ENCODE data around the gene FLVCR2. TPM values are rescaled to one million over a fixed set of nuclear protein-coding genes. Genes with fewer than 3 reads are reported as not detected.

Gene FLVCR2
- polyA plus RNA-seq, 1 experiment = 0.70 TPM

- CTCF ChIA-PET = interaction anchor here (1.0 to 3.0 kb wide), 3 partner anchors 9 to 63 kb away, joined by 5 to 12 read pairs (median 6); partner anchors contain the start of gene FLVCR2
- POLR2A ChIA-PET = no interaction called here
- no peak for DNase-seq (ENCODE audit: low read depth)
- no peaks in the 10 kb centered on the region for H3K27me3 ChIP-seq (ENCODE audit: control insufficient read depth, insufficient read depth, low read length)
- H3K4me3 ChIP-seq (ENCODE audit: low read depth, low read length) = no peak overlapping the region
- TF ChIP-seq CTCF (IDR thresholded peaks at IDR 0.05; ENCODE audit: insufficient read depth, low read depth, low read length) = no peak
- H3K36me3 ChIP-seq (ENCODE audit: control insufficient read depth, insufficient read depth, low read length) = no peaks in the 10 kb centered on the region
These were observed 62.5 kb downstream of the FLVCR2 start for GRCh38 chr14:75640876-75641275.

- ChIA-PET CTCF (interaction anchor here (1.0 kb wide), 1 partner anchor 10 kb away, joined by 3 read pairs; no protein-coding TSS in a partner anchor), POLR2A (no interaction called here)
- Histone ChIP-seq H3K36me3 (ENCODE audit: control insufficient read depth, insufficient read depth, low read length) (no peaks in the 10 kb centered on the region), H3K4me3 (ENCODE audit: low read depth, low read length) (no peak overlapping the region), H3K27me3 (ENCODE audit: control insufficient read depth, insufficient read depth, low read length) (no peaks in the 10 kb centered on the region)
- TF ChIP-seq CTCF (IDR thresholded peaks at IDR 0.05; ENCODE audit: insufficient read depth, low read depth, low read length) = no peak
- DNase-seq (ENCODE audit: low read depth) = no peak
These were observed 65.6 kb downstream of the FLVCR2 start for GRCh38 chr14:75643985-75644384.

- POLR2A ChIA-PET = interaction anchor here (0.7 kb wide), 1 partner anchor 15 kb away, joined by 3 read pairs; no protein-coding TSS in a partner anchor
- no peak for TF ChIP-seq CTCF (IDR thresholded peaks at IDR 0.05; ENCODE audit: insufficient read depth, low read depth, low read length)
- no peak for DNase-seq (ENCODE audit: low read depth)
- CTCF ChIA-PET = interaction anchor here (2.5 kb wide), 1 partner anchor 12 kb away, joined by 12 read pairs; no protein-coding TSS in a partner anchor
- Histone ChIP-seq H3K27me3 (ENCODE audit: control insufficient read depth, insufficient read depth, low read length) (no peaks in the 10 kb centered on the region), H3K36me3 (ENCODE audit: control insufficient read depth, insufficient read depth, low read length) (no peaks in the 10 kb centered on the region), H3K4me3 (ENCODE audit: low read depth, low read length) (no peak overlapping the region)
These were observed 66.6 kb downstream of the FLVCR2 start for GRCh38 chr14:75645056-75645455.

GRCh38 chr14:75646762-75647161, 68.3 kb downstream of the FLVCR2 start:
- H3K27me3 ChIP-seq (ENCODE audit: control insufficient read depth, insufficient read depth, low read length) = no peaks in the 10 kb centered on the region
- no peak for TF ChIP-seq CTCF (IDR thresholded peaks at IDR 0.05; ENCODE audit: insufficient read depth, low read depth, low read length)
- DNase-seq (ENCODE audit: low read depth) = no peak
- POLR2A ChIA-PET = no interaction called here
- no peak overlapping the region for H3K4me3 ChIP-seq (ENCODE audit: low read depth, low read length)
- 0 out of 2 replicates have a peak, but pooled peaks cover 2% of the 10 kb centered on the region for H3K36me3 ChIP-seq (ENCODE audit: control insufficient read depth, insufficient read depth, low read length)
- CTCF ChIA-PET = interaction anchor here (1.3 to 16.2 kb wide), 5 partner anchors 8 to 86 kb away, joined by 3 to 480 read pairs (median 5); partner anchors contain the start of gene FLVCR2

GRCh38 chr14:75647640-75648039, 69.2 kb downstream of the FLVCR2 start:
- CTCF ChIA-PET = interaction anchor here (1.2 to 16.2 kb wide), 3 partner anchors 9 to 71 kb away, joined by 3 to 480 read pairs (median 12); partner anchors contain the start of gene FLVCR2
- Histone ChIP-seq H3K4me3 (ENCODE audit: low read depth, low read length) (no peak overlapping the region), H3K27me3 (ENCODE audit: control insufficient read depth, insufficient read depth, low read length) (no peaks in the 10 kb centered on the region), H3K36me3 (ENCODE audit: control insufficient read depth, insufficient read depth, low read length) (0 out of 2 replicates have a peak, but pooled peaks cover 2% of the 10 kb centered on the region)
- DNase-seq (ENCODE audit: low read depth) = no peak
- TF ChIP-seq CTCF (IDR thresholded peaks at IDR 0.05; ENCODE audit: insufficient read depth, low read depth, low read length) = no peak
- POLR2A ChIA-PET = no interaction called here
